ENCODE results near the gene TMC8. TPM values are rescaled to one million over a fixed set of nuclear protein-coding genes. Genes with fewer than 3 reads are reported as not detected.

TMC8 gene
- total and polyA plus RNA-seq, 2 experiments from 2014 or later: 1.2 to 1.3 TPM

GRCh38 chr17:78184351-78184750 is 53.8 kb downstream of the TMC8 start (continued):
- TF ChIP-seq ZNF462 (CRISPR knock-in tag; IDR thresholded peaks at IDR 0.05): no peak
- TF ChIP-seq CREB1 (CRISPR knock-in tag; IDR thresholded peaks at IDR 0.05; ENCODE audit: low read depth): no peak
- no peak for TF ChIP-seq ZNF114 (CRISPR knock-in tag; IDR thresholded peaks at IDR 0.05)
- no peak for TF ChIP-seq CTCF (conservative IDR thresholded peaks at IDR 0.05; ENCODE audit: low read depth in 2 of 2)

GRCh38 chr17:78184868-78185267 is 54.3 kb downstream of the TMC8 start:
- ATAC-seq (no peak), DNase-seq (ENCODE audit: low spot score) (no peak)
- no peak overlapping the region for H3K4me3 ChIP-seq
- H3K27me3 ChIP-seq (ENCODE audit: insufficient read depth): no peaks in the 10 kb centered on the region
- peaks cover 9% of the 10 kb centered on the region; the same call in 1 of the 2 replicates for H3K4me1 ChIP-seq (ENCODE audit: insufficient read depth)
- H3K9me2 ChIP-seq (ENCODE audit: insufficient read depth): 0 out of 2 replicates have a peak, but pooled peaks cover 4% of the 10 kb centered on the region
- peaks cover 33% of the 10 kb centered on the region for H3K36me3 ChIP-seq (ENCODE audit: insufficient read depth)
- H3K79me2 ChIP-seq (replicated peaks; ENCODE audit: insufficient read depth): peaks cover 47% of the 10 kb centered on the region
- Mint-ChIP-seq H3K4me1 (peaks cover 15% of the 10 kb centered on the region), H3K27me3 (ENCODE audit: insufficient read depth, low read depth, poor library complexity) (peaks cover 3% of the 10 kb centered on the region), H3K27ac (no peak overlapping the region), H3K9me3 (no peaks in the 10 kb centered on the region; the same call in 2 of the 3 replicates), H3K4me3 (peak overlapping the region; percentile 88), H3K36me3 (ENCODE audit: low read depth) (peaks cover 52% of the 10 kb centered on the region)
- H3F3A ChIP-seq (replicated peaks; ENCODE audit: low read depth): peaks cover 7% of the 10 kb centered on the region; the same call in 1 of the 2 replicates
- H2AFZ ChIP-seq: no peak overlapping the region
- peaks cover 26% of the 10 kb centered on the region for H4K20me1 ChIP-seq (replicated peaks; ENCODE audit: insufficient read depth)
- H3K27ac ChIP-seq (ENCODE audit: low read depth): no peak overlapping the region
- no peak for TF ChIP-seq ETS1 (IDR thresholded peaks at IDR 0.05)
- TF ChIP-seq STAT1 (IDR thresholded peaks at IDR 0.05; ENCODE audit: unreplicated experiment): no peak
- no peak for TF ChIP-seq CREB1 (CRISPR knock-in tag; IDR thresholded peaks at IDR 0.05; ENCODE audit: low read depth)
- peak overlapping the region; percentile 95; the same call in 1 of the 2 replicates for H3K4me2 ChIP-seq

Measured in GM23338 (cell line).